Effector CD4-positive, alpha-beta T cell (primary cell): ENCODE results near the gene SDK2.
"Not testable (repeated sequence)": the region's sequence is repeated elsewhere in the genome, so short reads cannot be mapped to it uniquely, and the experiment has no call there.

Source experiments
- DNase-seq: peaks from one replicate; pipeline ENCODE4 v3.0.0-alpha.2; 2020

SDK2 gene

DNA sequence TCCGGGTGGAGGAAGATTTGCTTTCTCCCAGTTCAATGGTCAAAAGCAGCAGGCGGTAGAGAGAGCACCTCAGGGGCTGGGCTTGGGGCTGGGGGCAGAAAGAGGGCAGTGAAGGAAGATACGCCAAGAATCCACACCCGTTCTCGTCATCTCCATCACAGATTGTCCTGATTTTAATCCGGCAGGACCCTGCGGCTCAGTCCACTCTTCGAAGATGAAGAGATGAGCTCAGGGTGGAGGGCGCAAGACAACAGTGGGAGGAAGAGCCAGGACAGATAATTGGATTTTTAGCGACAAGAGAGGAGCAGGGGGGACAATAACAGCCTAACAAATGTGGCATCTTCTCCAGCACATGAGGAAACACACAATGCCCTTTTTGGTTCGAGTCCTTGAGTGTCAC lies 165.9 kb downstream of the SDK2 start:
- no peak for DNase-seq

- DNase-seq: no peak
These were observed 167.3 kb downstream of the SDK2 start for GRCh38 chr17:73476890-73477350.

- DNase-seq: no peak
These were observed 169.8 kb downstream of the SDK2 start for GRCh38 chr17:73474370-73474988.

GRCh38 chr17:73472715-73473114 lies 171.5 kb downstream of the SDK2 start:
- not testable (repeated sequence) for DNase-seq

DNA sequence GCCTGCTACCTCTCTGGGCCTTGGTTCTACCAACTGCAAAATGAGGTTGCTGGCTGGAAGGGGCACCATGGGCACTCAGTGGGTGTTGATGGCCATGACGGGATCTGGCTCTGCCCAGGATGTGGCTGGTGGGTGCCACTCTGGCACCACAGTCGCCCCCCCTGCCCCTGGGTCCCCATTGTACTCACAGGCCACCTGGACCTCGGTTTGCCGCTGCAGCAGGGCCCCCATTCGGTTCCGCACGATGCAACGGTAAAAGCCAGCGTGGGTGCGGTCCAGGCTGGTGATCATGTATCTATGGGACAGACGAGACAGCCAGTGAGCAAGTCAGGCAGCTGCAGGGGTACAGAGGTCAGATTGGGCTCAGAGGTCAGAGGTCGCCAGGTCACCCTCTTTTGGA lies 172.3 kb downstream of the SDK2 start:
- DNase-seq: no peak

GRCh38 chr17:73470316-73470826 lies 173.9 kb downstream of the SDK2 start:
- DNase-seq: no peak

- DNase-seq: no peak
These were observed 174.9 kb downstream of the SDK2 start for GRCh38 chr17:73469311-73469710.

DNA sequence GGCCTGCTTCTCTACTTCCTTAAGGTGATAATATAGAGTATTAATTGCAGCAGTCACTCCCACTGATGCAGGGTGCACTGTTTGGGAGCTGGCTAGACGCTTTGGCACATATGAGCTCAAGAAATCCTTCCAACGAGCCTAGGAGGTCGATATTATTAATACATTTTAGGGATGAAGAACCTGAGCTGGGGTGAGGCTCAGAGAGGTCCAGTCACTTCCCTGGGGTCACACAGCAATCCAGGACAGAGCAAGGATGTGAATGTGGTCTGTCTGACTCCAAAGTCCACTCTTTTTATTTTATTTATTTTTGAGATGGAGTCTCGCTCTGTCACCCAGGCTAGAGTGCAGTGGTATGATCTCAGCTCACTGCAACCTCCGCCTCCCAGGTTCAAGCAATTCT lies 176.0 kb downstream of the SDK2 start:
- no peak for DNase-seq

- no peak for DNase-seq
These were observed 176.6 kb downstream of the SDK2 start for GRCh38 chr17:73467651-73468050.

DNA sequence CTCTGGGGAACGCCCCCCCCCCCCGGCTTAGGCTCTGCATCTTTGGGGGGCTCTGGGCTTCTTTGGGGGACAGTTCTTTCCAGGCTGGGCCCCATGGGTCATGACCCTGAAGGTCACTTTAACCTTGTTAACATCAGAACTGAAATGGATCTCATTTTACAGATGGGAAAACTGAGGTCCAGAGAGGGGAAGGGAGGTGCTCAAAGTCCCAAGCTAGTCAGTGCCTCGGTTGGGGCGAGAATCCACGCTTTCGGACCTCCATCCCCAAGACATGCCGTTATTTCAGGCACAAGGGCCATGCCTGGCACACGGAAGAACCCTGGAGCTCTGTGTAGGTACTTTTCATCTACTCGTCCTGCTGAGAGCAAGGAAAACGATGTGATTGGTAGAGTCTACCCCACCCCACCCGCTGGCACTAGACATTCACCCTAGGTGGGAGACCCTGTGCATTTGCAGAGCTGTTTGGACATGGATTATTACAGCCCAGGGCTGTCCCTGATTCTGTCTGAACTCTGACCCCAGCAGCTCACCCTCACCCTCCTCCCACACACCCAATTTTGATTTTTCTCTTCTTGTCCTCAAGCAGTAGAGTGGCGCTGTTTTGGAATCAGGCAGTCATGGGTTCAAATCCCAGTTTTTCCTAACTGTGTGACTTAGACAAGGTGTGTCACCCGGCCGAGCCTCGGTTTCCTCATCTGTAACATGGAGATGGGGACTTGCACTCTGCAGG lies 177.4 kb downstream of the SDK2 start:
- DNase-seq: no peak

DNA sequence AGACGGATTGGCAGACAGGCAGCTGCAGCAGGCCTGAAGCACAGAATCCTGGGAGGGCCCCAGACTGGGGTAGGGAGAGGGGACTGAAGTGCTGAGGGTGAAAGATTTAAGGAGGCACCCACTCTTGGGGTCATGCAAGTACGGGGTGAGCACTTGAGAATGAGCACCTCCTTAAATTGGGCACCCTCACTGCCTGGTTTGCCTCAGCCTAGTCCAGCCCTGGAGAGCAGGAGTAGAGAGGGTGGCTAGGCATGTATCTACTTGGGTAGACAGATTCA lies 178.4 kb downstream of the SDK2 start:
- DNase-seq: no peak

DNA sequence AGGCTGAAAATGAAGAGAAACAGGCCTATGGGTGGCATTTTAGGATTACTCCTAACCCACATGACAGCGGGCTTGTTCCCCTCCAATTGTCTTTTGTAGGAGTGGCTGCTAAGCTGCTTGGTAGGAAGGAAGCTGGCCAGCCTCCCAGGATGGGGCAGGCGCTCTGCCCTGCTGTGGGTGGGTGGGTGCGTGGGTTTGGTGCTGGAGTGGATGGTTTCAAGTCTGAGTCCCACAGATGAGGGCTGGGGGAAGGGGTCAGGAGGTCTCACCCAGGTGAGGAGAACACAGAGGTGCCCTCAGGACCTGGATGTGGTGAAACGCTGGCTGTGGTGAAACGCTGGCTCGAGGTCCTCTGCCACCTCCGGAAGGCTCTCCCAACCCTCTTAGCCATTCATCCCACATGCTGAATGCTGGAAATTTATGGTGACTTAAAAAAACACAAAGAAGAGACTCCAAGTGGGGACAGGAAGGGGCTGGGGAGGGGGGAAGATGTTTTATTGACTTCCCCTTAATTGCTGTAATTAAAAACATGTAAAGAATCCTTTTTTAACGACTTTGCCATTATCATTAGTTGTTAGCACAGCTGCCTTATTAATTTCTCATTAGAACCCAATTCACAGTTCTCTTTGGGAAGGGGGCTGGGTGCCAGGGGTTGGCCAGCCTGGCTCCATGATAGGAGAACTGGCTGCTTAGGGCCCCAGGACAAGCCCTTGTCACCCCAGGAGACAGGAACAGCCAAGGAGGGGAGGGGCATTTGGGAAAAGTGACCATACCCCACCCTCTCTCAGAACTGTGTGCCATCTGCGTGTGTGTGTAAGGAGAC lies 178.9 kb downstream of the SDK2 start:
- DNase-seq: no peak

GRCh38 chr17:73464447-73464846 lies 179.8 kb downstream of the SDK2 start:
- no peak for DNase-seq

DNA sequence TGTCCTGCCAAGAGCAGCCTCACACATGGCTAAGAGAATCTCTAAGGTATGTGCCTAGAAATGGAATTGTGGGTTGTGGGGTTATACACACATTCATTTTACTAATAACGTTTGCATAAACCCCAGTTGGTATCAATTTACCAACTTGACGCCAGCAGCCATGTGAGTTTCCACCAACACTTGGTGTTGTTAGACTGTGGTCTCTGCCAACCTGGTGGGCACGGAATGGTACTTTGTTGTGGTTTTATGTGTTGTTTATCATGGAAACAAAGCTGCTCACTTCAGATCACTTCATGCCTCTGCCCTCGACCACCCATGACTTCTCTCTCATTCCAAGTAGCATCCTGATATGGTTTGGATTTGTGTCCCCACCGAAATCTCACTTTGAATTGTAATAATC lies 180.4 kb downstream of the SDK2 start:
- DNase-seq: no peak

- no peak for DNase-seq
These were observed 181.4 kb downstream of the SDK2 start for GRCh38 chr17:73462823-73463222.

DNA sequence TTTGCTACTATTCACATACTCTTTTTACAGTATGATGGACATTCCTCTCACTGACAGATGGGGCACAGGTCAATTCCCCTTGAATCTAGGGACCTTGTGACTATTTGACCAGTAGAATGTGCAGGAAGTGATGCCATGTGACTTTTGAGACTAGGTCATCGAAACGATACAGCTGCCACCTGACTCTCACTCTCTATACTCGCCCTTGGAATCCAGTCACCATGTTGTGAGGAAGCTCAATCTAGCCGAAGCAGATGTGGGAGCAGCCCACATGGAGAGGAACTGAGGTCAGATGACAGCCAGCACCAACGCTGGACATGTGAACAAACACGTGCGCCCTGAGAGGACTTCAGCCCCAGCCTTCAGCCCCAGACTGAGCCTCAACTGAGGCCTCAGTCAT lies 184.3 kb downstream of the SDK2 start:
- DNase-seq: no peak

DNA sequence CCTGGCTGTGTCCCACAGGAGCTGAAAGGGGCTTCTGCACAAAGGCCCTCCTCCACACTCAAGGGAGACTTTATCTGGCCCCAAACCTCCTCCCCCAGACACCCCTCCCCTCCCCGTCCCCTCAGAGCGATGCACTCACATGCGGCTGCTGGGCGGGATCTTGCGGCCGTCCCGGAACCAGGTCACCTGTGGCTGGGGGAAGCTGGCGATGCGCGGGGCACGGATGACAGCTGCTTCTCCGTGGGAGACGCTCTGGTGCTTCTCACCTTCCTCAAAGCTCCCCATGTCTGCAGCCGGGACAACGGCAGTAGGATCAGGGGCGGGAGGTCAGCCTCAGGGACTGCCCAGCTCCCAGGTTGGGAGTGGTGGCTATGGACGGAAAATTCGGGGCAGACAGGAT lies 188.5 kb downstream of the SDK2 start:
- no peak for DNase-seq

GRCh38 chr17:73455050-73455687 lies 189.1 kb downstream of the SDK2 start:
- no peak for DNase-seq

DNA sequence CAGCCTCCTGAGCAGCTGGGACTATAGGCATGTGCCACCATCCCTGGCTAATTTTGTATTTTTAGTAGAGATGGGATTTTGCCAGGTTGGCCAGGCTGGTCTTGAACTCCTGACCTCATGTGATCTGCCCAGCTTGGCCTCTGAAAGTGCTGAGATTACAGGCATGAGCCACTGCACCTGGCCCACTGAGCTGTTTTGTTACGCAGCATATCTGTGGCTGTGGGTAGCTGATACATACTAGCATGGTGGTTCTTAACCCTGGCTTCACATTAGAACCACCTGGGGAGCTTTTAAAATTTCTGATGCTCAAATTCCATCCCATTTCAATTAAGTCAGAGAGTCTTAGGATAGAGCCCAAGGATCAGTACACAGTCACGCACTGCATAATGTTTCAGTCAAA lies 190.8 kb downstream of the SDK2 start:
- DNase-seq: not testable (repeated sequence)

DNA sequence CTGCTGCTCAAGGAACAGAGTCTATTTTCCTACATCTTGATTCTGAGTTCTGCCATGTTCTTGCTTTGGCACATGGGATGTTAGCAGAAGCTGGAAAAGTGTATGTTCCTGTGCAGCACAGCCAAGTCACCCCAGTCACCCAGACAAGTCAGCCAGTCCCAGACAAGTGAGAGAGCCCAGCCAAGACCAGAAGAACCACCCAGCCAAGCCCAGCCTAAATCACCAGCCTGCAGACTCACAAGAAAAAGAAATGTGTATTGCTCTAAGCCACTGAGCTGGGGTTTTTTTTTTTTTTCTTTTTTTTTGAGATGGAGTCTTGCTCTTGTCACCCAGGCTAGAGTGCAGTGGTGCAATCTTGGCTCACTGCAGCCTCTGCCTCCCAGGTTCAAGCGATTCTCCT lies 191.2 kb downstream of the SDK2 start:
- no peak for DNase-seq

DNA sequence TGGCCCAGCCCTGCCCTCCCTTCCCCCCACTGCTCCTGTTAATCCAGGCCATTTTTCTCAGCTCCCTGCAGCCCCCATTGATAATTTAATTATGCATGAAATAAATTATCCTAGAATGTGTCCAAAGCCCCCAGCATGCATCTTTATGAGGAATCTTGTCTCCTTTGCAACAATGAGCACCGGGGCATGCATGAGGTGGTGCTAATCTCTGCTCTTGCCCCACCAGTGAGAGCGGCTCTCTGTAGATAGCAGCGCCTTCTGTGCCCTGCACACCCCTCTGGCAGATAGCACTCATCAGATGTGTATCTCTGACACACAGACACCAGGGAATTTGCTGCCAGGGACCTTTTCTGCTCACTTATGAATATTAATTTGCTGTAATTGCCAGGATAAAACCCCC lies 192.2 kb downstream of the SDK2 start:
- DNase-seq: no peak

DNA sequence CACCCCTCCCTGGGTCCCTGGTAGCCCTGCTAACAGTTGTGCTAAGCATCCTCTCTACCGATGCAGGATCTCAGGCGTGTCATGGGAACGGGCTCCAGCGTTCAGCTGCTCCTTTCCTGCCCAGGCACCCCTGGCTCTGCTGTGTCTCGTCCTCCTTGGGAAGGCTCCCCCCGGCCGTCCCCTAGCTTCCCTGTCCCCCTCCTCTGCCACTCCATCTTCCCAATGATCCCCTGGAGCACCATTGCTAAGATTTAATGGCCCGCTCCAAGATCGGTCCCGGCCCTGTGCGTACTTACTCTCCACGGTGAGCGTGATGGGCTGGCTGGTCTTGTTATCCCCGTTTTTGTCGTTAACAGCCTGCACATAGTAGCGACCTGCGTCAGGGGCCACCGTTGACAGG lies 196.9 kb downstream of the SDK2 start:
- no peak for DNase-seq

GRCh38 chr17:73446617-73447016 lies 197.6 kb downstream of the SDK2 start:
- no peak for DNase-seq
